Stimulated activated CD8-positive, alpha-beta memory T cell treated with anti-CD3 and anti-CD28 coated beads, Interleukin-7, amount 100 ng/mL, for 4 hours (primary cell): ENCODE data around the gene NASP.

ENCODE experiments used
- DNase-seq, 2 donors: peaks; one replicate each; pipeline ENCODE4 v3.0.0-alpha.2; 2020; ENCODE audit warnings: low read depth in 2 of 2

Gene NASP

GRCh38 chr1:45583666-45584350 lies at the start of gene NASP:
Gene NASP (plus strand): TSS chr1:45584041. CDS start chr1:45584147, 106 bp downstream.
- DNase-seq: peak; percentile 81 to 83

GRCh38 chr1:45535988-45536766 lies 47.7 kb upstream of the NASP start:
- no peak for DNase-seq

GRCh38 chr1:45536886-45537285 lies 47.0 kb upstream of the NASP start:
- DNase-seq: no peak

- DNase-seq: no peak
Measured at GRCh38 chr1:45541193-45541592, 42.6 kb upstream of the NASP start.

- no peak for DNase-seq
Measured at GRCh38 chr1:45542591-45542990, 41.2 kb upstream of the NASP start.

- DNase-seq: peak; percentile 74 to 75
Measured at GRCh38 chr1:45543581-45544417, 40.0 kb upstream of the NASP start.

- DNase-seq: no peak
Measured at GRCh38 chr1:45544530-45544929, 39.3 kb upstream of the NASP start.

GRCh38 chr1:45545019-45545493 lies 38.8 kb upstream of the NASP start:
- DNase-seq: no peak

- no peak for DNase-seq
Measured at GRCh38 chr1:45545553-45546310, 38.1 kb upstream of the NASP start.

GRCh38 chr1:45550401-45551351 lies 33.2 kb upstream of the NASP start, which contains the start of gene AKR1A1:
Gene AKR1A1 (plus strand): TSS chr1:45550826. CDS start chr1:45561795, 10,969 bp downstream.
- DNase-seq: peak; percentile 70 to 87

GRCh38 chr1:45551684-45552083 lies 32.2 kb upstream of the NASP start:
- no peak for DNase-seq

GRCh38 chr1:45552331-45552730 lies 31.5 kb upstream of the NASP start:
- no peak for DNase-seq

- no peak for DNase-seq
Measured at GRCh38 chr1:45554198-45554597, 29.6 kb upstream of the NASP start.

- no peak for DNase-seq
Measured at GRCh38 chr1:45557422-45557944, 26.4 kb upstream of the NASP start.

- DNase-seq: no peak
Measured at GRCh38 chr1:45563843-45564242, 20.0 kb upstream of the NASP start.

GRCh38 chr1:45566722-45567121 lies 17.1 kb upstream of the NASP start:
- DNase-seq: no peak

- DNase-seq: no peak
Measured at GRCh38 chr1:45567911-45568310, 15.9 kb upstream of the NASP start.

- no peak for DNase-seq
Measured at GRCh38 chr1:45568421-45568820, 15.4 kb upstream of the NASP start.

GRCh38 chr1:45569571-45569961 lies 14.3 kb upstream of the NASP start:
- no peak for DNase-seq
